GM12892 (cell line): Measurements from ENCODE around the gene CTAGE15.
"Not testable (repeated sequence)": the region's sequence is repeated elsewhere in the genome, so short reads cannot be mapped to it uniquely, and the experiment has no call there.

Experiments used
- POLR2A ChIP-seq: IDR thresholded peaks from 2 replicates; pipeline ENCODE4 v1.6.1; 2011; ENCODE audit warnings: low read depth, low read length, control low read depth
- POLR2AphosphoS5 ChIP-seq: IDR thresholded peaks from 2 replicates; pipeline ENCODE4 v1.6.1; 2011; ENCODE audit warnings: low read depth, low read length, control low read depth

- not testable (repeated sequence) for TF ChIP-seq POLR2A, POLR2AphosphoS5
Measured at GRCh38 chr7:143531169-143531926, 40.3 kb upstream of the CTAGE15 start.
